GM19324 (cell line): ENCODE data around the gene VPS4A.
A peak's percentile ranks its signal among the peaks of the same experiment; 100 is the strongest.

Source experiments
- ATAC-seq: cut with Tn5 transposase; IDR thresholded peaks from one replicate; pipeline ENCODE4 v1.9.1; 2021; ENCODE audit warnings: mild to moderate bottlenecking, moderate library complexity; ENCODE audit not compliant: unreplicated experiment, low FRiP score

The VPS4A gene

DNA sequence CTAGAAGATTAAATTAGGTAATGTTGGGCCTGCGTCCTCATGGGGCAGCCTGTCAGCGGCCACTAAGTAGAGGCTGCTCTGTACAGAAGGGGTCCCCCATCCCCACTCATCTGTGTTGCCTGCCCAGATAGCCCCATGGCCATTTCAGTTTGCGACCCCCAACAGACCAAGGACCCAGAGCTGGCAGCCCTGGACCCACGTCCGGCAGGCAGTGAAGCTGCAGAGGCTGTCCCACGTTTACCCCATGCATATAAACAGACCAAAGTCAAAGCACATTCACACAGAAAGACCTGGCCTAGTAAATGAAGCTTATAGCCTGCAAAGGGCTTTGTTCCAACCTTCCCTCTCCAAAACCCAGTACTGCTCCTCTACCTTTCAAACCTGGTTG, 14.6 kb downstream of the VPS4A start:
- no peak for ATAC-seq

DNA sequence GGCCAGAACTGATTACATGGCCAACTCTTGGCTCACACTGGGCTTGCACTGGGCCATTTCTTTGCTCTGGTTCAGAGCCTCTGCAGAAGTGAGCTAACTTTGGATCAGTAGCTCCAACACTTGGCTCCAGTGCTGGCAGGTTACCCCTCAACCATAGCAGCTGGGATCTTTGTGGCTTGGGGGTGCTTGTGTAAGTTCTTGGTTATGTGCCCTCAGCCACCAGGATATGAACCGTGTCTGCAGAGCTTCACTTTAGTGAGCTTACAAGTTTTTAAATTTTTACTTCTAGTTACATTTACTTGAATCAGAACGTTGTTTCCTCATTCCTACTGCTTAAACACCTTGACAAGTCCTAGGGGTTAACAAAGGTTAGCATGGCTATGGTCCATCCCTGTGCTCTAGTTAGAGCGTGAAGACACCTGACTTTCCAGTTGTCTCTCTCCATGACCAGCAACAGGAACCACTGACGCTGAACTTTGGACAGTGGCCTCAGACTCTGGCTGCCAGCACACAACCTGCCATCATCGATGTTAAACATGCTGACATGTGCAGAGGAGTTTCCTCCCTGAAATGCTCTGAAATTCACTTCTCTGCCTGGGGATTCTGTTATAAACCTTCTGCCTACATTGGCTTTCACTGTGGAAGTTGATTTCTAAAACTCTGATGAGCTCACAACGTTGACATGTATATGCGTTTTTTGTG, 15.2 kb downstream of the VPS4A start:
- no peak for ATAC-seq

DNA sequence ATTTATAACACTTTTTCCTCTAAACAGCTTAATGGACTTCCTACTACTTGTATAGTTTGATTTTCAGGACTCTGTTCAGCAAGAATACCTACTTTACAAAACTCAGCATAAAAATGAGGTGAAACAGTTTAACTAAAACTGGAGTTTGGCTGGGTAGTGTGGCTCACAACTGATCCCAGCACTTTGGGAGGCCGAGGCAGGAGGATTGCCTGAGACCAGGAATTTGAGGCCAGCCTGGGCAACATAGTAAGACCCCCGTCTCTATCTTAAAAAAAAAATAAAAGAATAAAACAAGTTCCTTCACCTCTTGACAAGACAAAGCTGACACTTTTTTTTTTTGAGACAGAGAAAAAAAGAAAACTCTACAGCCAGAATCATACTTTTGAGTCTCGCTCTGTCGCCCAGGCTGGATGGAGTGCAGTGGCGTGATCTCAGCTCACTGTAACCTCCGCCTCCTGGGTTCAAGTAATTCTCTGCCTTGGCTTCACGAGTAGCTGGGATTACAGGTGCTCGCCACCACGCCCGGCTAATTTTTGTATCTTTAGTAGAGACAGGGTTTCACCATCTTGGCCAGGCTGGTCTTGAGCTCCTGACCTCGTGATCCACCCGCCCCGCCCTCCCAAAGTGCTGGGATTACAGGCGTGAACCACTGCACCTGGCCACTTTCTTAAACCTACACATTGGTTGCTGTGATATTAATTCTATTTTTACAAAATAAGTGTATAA, 16.6 kb downstream of the VPS4A start:
- no peak for ATAC-seq

DNA sequence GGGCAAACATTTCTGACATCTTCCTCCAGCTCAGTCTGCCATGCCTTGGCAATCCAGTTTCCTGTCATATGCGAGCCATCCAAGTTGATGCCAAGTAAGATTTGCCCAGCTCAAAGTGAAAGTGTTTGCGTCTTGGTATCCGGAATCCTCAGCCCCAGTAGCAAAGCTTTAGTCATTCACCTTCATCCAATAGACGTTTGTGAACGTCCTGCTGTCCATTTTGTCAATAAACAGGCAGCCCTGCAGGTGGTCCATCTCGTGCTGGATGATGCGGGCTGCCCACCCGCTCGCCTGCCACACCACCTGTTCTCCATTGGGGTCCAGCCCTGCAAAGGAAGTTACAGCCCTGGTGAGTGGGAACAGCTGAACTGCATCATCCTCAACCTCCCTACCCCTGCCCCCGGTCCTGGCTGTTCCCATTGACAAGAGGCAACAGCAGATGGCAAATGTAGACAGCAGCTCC, 17.7 kb downstream of the VPS4A start:
- no peak for ATAC-seq

DNA sequence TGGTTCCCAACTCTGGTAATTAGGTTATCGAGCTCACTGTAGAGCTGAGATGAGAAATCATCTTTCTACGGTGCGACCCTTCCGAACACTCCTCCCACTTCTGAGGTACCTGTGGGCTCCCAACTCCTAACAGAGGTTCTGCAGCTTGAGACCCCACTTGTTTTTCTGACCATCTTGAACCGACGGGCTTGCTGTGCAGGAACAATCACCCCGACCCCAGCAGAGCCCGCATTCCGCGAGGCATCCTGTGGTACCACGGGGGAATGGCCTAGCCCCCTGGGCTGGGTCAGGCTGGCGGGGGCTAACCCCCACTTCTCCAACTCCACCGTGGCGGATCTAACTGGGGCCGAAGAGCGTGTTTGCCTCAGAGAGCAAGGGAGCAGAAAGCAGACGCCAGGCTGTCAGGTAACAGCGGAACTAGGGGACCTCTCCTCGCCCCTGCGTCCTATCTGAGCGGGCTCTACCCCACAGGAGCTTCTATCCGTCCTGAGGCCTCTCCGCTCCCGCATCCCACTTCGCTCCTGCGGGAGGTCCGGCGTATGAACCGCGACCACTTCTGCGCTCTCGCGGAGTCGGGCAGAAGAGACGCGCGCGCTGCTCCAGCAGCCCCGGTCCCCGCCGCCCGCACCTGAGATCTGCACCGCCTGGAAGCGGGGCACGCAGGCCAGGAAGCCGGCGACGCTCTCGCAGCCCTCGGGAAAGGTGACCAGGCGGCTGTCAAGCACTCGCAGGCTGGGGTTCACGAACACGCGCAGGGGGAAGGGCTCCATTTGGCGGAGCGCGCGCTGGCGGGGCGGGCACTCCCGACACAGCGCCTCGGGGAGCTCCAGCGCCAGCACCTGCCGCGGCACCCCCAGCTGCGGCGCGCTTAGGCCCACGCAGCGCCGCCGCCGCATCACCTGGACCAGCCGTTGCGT, 18.5 kb downstream of the VPS4A start:
- ATAC-seq = peak; percentile 8

DNA sequence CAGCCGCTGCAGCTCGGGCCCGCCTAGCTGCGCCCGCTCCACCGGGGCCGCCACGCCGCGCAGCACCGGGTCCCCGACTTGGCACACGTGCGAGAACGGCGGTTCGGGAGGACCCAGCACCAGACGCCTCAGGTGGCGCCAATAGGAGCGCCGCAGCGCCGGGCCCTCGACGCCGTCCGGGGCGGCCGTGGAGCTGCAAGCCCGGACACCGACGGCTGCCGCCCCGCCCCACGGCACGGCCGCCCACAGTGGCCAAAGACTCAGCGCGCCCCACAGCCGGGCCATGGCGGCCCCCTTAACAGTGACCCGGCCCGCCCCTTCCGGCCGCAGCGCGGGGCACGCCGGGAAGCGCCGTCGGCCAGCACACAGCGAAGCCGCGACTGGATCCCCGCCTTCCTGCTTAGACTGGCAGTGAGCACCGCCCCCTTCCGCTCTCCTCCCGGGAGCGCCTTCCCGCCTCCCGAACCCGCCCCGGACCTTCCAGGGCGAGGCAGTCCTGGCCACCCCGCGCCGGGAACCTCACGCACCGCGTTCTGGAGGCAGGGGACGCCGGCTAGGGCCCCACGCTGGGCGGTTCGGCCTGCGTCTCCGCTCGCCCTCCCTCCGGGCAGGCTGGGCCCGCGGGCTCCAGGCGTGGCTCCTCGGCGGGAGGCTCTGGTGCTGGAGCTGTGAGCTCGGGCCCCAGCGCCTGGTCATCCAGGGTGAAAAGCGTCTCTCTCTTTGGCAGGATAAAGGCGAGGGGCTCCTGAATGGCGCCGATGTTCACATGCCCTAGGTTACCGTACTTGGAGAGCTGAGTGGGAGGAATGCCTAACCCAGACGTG, 19.3 kb downstream of the VPS4A start, which contains the start of gene PDF:
PDF (minus strand) TSS at position 303 of the 824 bp plus-strand sequence; CDS start at position 285, 18 bp downstream.
- peak; percentile 94 for ATAC-seq

DNA sequence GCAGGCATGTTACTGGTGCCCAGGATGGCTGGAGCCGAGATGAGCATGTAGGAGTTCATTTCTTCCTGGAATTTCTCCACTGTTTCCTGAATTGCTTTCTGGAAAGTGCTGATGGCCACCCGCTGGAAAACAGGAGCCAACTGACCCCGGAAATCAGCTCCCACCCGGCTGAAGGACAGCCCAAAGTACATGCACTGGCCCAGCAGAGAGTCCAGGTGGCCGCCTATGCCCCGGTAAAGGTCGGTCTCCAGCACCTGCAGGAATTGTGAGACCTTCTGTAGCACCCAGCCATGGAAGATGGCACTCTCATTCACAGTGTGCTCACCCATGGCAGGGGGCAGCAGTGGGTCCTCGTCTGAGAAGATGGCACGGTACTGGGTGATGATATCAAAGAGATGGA, 23.5 kb downstream of the VPS4A start:
- ATAC-seq = no peak

DNA sequence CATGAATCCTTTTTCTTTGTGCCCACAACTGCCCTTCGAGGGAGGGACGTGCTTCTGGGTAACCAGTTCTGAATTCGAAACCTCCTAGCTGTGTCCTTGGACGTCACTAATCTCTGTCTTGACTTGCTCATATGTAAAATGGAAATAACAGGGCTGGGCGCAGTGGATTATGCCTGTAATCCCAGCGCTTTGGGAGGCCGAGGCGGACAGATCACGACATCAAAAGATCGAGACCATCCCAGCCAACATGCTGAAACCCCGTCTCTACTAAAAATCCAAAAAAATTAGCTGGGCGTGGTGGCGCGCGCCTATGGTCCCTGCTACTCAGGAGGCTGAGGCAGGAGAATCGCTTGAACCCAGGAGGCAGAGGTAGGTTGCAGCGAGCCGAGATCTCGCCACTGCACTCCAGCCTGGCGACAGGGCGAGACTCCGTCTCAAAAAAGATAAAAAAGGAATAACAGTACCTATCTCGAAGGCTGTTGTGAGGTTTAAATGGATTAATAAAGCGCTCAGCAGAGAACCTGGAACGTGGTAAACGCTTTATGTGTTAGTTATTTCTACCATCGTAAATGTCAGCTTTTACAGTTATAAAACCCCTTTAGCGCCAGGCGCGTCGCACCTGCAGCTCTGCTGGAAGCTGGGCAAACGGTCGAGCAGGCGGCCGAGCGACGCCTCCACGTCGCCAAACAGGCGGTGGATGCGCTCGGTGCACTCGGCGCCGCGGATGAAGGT, 27.6 kb downstream of the VPS4A start:
- no peak for ATAC-seq

DNA sequence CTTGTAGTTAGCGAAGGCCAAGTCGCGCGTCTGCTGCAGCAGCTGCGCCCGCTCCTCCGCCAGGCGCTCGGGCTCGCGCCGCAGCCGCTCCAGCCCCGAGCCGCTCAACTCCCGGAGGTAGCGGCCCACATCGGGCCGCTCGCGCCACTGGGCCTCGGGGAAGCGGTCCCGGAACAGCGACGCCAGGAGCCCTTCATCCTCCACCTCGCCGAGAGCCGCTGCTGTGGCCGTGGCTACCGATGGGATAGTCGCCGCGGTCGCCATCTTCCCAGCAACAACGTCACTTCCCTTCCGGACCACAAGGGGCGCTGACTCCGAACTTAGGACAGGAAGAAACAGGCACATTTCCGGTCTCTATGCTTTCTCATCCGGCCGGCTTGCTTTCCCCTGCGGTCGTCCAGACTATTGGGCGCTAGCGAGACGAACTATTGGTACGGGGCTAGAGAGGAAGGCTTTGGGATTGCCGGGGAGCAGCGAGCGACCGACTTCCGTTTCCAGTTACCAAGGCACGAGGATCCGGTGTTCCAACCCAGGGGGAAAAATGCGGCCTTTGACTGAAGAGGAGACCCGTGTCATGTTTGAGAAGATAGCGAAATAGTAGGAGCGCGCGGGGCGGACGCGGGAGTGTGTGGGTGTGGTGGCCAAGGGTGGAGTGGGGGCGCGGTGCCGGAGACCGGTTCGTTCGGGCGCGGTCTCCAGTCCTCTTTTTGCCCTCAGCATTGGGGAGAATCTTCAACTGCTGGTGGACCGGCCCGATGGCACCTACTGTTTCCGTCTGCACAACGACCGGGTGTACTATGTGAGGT, 28.3 kb downstream of the VPS4A start, which contains the start of the genes COG8 and NIP7:
COG8 (minus strand) TSS at position 276 of the 806 bp plus-strand sequence; CDS start at position 264, 12 bp downstream.
NIP7 (plus strand) TSS at position 484 of the 806 bp plus-strand sequence; CDS start at position 542, 58 bp downstream.
- ATAC-seq = peak; percentile 89

DNA sequence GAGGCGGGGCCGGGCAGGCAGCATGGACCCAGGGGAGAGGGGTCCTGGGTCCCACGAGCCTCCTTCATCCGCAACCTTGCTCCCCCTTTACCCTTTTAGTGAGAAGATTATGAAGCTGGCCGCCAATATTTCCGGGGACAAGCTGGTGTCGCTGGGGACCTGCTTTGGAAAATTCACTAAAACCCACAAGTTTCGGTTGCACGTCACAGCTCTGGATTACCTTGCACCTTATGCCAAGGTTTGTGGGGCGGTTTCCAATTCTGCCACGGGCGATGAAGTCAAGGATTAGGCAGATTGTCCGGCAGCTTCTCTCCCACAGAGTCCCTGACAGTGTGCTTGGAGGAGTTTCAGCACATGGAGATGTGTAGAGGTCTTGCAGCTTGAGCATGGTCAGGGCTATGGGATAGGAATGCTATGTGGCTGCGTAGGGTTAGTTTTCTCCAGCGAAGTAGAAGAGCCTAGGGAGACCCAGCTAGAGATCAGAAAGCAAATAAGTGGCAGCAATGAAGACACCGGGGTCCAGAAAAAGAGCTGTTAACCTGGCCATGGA, 29.0 kb downstream of the VPS4A start:
- ATAC-seq = peak; percentile 5

DNA sequence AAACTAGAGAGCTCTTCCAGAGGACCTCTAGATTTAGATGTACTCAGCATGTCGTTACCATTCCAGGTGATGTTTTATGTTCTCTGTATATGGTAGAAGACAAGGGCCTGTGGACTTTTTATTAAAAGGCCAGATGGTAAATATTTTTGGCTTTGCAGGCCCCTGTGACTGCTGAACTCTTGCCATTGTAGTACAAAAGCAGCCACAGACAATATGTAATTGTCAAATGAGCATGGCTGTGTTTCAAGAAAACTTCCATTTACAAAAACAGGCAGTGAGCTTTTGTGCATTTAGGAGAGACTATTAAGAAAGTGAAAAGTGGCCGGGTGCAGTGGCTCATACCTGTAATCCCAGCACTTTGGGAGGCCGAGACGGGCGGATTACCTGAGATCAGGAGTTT, 33.0 kb downstream of the VPS4A start:
- ATAC-seq = no peak

DNA sequence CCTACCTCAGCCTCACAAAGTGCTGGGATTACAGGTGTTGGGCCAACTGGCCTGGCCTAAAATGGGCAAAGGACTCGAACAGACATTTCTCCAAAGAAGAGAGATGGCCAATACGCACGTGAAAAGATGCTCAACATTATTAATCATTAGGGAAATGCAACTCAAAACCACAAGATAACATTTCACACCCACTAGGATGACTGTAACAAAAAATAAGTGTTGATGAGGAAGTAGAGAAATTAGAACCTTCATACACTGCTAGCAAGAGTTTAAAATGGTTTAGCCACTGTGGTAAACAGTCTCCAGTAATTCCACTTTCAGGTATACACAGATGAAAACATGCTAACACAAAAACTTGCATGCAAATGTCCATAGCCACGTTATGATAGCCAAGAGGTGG, 34.8 kb downstream of the VPS4A start:
- ATAC-seq = no peak

DNA sequence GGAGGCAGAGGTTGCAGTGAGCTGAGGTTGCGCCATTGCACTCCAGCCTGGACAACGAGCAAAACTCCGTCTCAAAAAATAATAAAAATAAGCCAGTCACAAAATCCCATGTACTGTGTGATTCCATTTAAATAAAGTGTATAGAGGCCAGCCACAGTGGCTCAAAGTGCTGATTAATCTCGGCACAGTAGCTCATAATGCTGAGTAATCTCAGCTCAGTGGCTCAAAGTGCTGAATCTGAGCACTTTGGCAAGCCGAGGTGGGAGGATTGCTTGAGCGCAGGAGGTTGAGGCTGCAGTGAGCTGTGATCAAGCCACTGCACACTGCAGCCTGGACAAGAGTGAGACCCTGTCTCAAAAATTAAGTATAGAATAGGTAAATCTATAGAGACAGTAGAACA, 35.5 kb downstream of the VPS4A start:
- no peak for ATAC-seq

DNA sequence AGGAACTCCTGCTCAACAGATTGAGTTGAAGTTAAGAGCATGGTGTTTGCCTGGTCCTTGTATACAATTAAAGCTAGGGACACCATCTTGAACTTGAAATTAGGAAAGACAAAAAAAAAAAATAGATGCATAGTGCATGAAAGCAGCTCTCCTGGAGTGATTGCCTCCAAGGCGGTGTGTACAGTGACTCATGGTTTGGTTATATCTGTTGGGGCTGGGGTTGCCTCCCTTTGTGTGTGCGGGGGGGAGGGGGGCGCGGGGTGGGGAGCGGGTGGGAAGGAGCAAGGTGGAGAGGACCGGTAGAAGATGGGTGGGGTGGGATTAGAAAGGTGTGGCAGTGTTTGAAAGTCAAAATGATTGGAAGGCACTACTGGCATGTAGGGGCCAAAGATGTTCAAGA, 37.1 kb downstream of the VPS4A start:
- no peak for ATAC-seq

DNA sequence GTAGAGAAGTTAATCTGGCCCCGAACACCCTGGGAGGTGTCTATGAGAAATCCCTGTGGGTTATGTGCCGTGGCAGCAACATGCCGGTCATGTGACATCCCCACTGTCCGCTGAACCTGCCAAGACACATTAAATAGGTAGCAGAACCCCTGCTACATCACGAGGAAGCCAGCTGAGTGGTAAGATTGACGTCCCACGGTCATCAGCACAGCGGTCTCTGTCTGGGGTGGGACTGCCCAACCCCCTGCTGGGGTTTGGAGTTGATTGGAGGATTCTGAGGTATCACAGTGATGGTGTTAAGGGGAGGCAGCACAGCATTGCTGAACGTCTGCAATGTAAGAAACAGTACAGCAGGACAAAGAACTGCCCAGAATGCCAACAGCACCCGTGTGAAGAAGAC, 38.4 kb downstream of the VPS4A start:
- ATAC-seq = no peak

DNA sequence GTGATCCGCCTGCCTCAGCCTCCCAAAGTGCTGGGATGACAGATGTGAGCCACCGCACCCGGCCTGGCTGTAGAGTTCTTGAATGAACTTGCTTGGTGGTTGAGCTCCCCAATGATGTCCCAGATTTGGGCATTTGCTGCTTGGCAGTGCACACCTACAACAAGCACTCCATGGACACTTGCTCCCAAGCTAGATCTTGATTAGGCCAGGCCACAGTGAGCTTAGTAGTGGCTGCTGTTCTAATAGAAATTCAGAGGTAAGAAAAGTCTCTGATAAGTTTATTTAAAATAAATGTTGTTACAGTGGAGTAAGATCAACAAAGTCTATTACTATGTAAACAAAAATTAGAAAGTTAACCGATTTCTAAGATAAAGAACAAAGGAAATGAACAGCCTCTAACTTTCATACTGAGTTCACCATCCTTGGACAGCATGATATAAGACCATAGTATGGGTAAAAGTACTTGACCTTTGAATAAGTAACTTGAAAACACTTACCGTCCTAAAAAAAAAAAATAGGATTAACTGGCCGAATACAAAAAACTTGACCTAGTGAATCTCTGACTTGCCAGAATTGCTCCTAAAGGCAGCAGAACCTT, 39.5 kb downstream of the VPS4A start:
- ATAC-seq = no peak

DNA sequence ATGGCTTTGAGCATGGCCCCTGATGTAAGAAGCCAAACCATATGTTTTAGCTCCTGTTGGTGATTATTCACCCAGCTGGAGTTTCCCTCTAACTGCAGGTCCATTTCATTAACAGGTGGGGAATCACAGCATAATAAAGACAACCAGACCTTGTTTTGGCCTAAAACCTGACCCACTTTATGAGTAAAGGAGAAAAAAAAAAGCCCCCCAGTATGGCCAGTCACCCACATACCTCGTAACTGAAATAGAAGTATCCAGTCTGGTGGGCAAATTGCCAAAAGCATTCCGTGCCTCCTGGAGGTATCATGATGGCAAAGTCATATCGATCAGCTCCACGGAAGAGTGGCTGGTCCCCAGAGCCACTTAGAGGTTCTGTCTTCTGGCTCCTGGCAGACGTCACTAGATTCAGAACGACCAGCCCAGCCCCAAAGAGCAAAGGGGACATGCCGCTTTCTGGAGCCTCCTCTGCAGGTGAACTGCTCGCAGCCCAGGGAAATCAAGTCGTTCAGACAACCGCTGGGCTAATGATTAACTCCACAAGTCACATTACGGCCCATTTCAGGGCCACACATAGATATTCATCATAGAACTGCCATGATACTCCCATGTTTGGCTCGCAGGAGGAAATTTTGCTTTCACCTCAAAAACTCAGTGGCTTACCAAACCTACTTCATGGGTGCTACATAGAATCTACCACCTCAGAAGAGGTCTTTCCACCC, 40.3 kb downstream of the VPS4A start, which contains the start of gene TMED6:
TMED6 (minus strand) TSS at position 478 of the 719 bp plus-strand sequence; CDS start at position 445, 33 bp downstream.
- ATAC-seq = no peak
